ENCODE data around the gene F13A1. TPM values are rescaled to one million over a fixed set of nuclear protein-coding genes. Genes with fewer than 3 reads are reported as not detected.

Gene F13A1
- polyA plus RNA-seq, 1 of the 3 experiments (the other 2 are of a cell fraction): not detected

GRCh38 chr6:6362056-6362840, 41.8 kb upstream of the F13A1 start:
- no peaks in the 10 kb centered on the region for H3K9me3 ChIP-seq
- no peak overlapping the region for H3K27ac ChIP-seq (ENCODE audit: low read depth in 2 of 2, low read length in 1 of 2)
- no peak overlapping the region for H3K9ac ChIP-seq
- no peaks in the 10 kb centered on the region for H3K79me2 ChIP-seq (ENCODE audit: insufficient read depth)
- no peak overlapping the region for H3K4me3 ChIP-seq (ENCODE audit: low read depth in 2 of 2, low read length in 1 of 2)
- H2AFZ ChIP-seq (ENCODE audit: low read depth): no peak overlapping the region
- H3K4me2 ChIP-seq: no peak overlapping the region
- 8% methylated on average over 5 of the region's 5 CpGs for WGBS (ENCODE audit: low lambda C conversion rate)
- no peaks in the 10 kb centered on the region for H3K9me2 ChIP-seq
- no peaks in the 10 kb centered on the region for H4K20me1 ChIP-seq (ENCODE audit: insufficient read depth)
- H3K27me3 ChIP-seq (ENCODE audit: insufficient read depth): peaks cover 3% of the 10 kb centered on the region; the same call in 1 of the 2 replicates
- H3K36me3 ChIP-seq (replicated peaks in 1 of 2; ENCODE audit: control insufficient read depth in 1 of 2, insufficient read depth in 2 of 2, low read length in 1 of 2): no peaks in the 10 kb centered on the region
- TF ChIP-seq SIN3A (IDR thresholded peaks at IDR 0.05; ENCODE audit: borderline replicate concordance, low read depth, low read length) (no peak), EP300 (IDR thresholded peaks at IDR 0.05; ENCODE audit: borderline replicate concordance in 1 of 2, low read depth in 1 of 2, low read length in 1 of 2) (no peak), TCF12 (IDR thresholded peaks at IDR 0.05) (no peak), NRF1 (IDR thresholded peaks at IDR 0.05; ENCODE audit: low read depth, low read length) (no peak)
- DNase-seq: no peak
- ChIA-PET POLR2A (no interaction called here), CTCF (no interaction called here)
- no peaks in the 10 kb centered on the region for H3K4me1 ChIP-seq (ENCODE audit: control insufficient read depth in 1 of 2, insufficient read depth in 2 of 2, low read depth in 1 of 2, low read length in 1 of 2)
- no peaks in the 10 kb centered on the region for H3F3A ChIP-seq (replicated peaks; ENCODE audit: insufficient read depth)

GRCh38 chr6:6357530-6357929, 37.1 kb upstream of the F13A1 start:
- Histone ChIP-seq H3K4me3 (ENCODE audit: low read depth in 2 of 2, low read length in 1 of 2) (no peak overlapping the region), H3K9me3 (no peaks in the 10 kb centered on the region), H3K9ac (no peak overlapping the region), H3K9me2 (no peaks in the 10 kb centered on the region), H3K27me3 (ENCODE audit: insufficient read depth) (peaks cover 9% of the 10 kb centered on the region; the same call in 1 of the 2 replicates), H3K4me1 (ENCODE audit: control insufficient read depth in 1 of 2, insufficient read depth in 2 of 2, low read depth in 1 of 2, low read length in 1 of 2) (no peaks in the 10 kb centered on the region), H3K79me2 (ENCODE audit: insufficient read depth) (no peaks in the 10 kb centered on the region), H3K27ac (ENCODE audit: low read depth in 2 of 2, low read length in 1 of 2) (no peak overlapping the region), H3K4me2 (no peak overlapping the region), H3F3A (replicated peaks; ENCODE audit: insufficient read depth) (no peaks in the 10 kb centered on the region), H3K36me3 (replicated peaks in 1 of 2; ENCODE audit: control insufficient read depth in 1 of 2, insufficient read depth in 2 of 2, low read length in 1 of 2) (no peaks in the 10 kb centered on the region), H4K20me1 (ENCODE audit: insufficient read depth) (no peaks in the 10 kb centered on the region), H2AFZ (ENCODE audit: low read depth) (no peak overlapping the region)
- ChIA-PET POLR2A (no interaction called here), CTCF (no interaction called here)
- 0% methylated on average over 3 of the region's 3 CpGs for WGBS (ENCODE audit: low lambda C conversion rate)
- DNase-seq: no peak
- TF ChIP-seq JUND (IDR thresholded peaks at IDR 0.05) (no peak), EZH2phosphoT487 (IDR thresholded peaks at IDR 0.05; ENCODE audit: borderline replicate concordance, low read depth) (no peak), CTCF (IDR thresholded peaks at IDR 0.05) (no peak), ELF1 (IDR thresholded peaks at IDR 0.05) (no peak), IRF3 (IDR thresholded peaks at IDR 0.05; ENCODE audit: low read depth, low read length) (no peak), NFIC (IDR thresholded peaks at IDR 0.05; ENCODE audit: borderline replicate concordance) (no peak), RCOR1 (IDR thresholded peaks at IDR 0.05; ENCODE audit: low read length) (no peak), MXI1 (IDR thresholded peaks at IDR 0.05; ENCODE audit: low read depth, low read length) (no peak), USF2 (IDR thresholded peaks at IDR 0.05; ENCODE audit: borderline replicate concordance, low read depth, low read length) (no peak), TEAD4 (IDR thresholded peaks at IDR 0.05; ENCODE audit: borderline replicate concordance, insufficient read depth) (no peak), RAD21 (IDR thresholded peaks at IDR 0.05; ENCODE audit: low read length) (no peak), SMC3 (IDR thresholded peaks at IDR 0.05; ENCODE audit: low read depth, low read length) (no peak), YY1 (IDR thresholded peaks at IDR 0.05; ENCODE audit: low read depth) (no peak)

Measured in SK-N-SH (cell line).